Panc1 (cell line): ENCODE measurements around the gene PNLDC1.

Experiments used
- CTCF ChIP-seq: fragments of 450-650 bp; IDR thresholded peaks from 2 replicates; pipeline ENCODE4 v1.5.1; 2017; ENCODE audit warnings: mild to moderate bottlenecking
- POLR2AphosphoS5 ChIP-seq: IDR thresholded peaks from 2 replicates; pipeline ENCODE4 v1.6.1; 2012; ENCODE audit warnings: mild to moderate bottlenecking, low read depth, low read length, moderate library complexity
- REST ChIP-seq, 2 experiments: IDR thresholded peaks; 2 replicates each; pipeline ENCODE4 v1.6.1; 2011 to 2012; ENCODE audit warnings: low read depth in 2 of 2, control low read depth in 1 of 2, low read length in 1 of 2, mild to moderate bottlenecking in 1 of 2, moderate library complexity in 1 of 2; ENCODE audit not compliant: insufficient read depth in 1 of 2
- SIN3A ChIP-seq: IDR thresholded peaks from 2 replicates; pipeline ENCODE4 v1.6.1; 2012; ENCODE audit warnings: low read depth, mild to moderate bottlenecking, low read length, moderate library complexity, borderline replicate concordance; ENCODE audit not compliant: insufficient read depth

DNA sequence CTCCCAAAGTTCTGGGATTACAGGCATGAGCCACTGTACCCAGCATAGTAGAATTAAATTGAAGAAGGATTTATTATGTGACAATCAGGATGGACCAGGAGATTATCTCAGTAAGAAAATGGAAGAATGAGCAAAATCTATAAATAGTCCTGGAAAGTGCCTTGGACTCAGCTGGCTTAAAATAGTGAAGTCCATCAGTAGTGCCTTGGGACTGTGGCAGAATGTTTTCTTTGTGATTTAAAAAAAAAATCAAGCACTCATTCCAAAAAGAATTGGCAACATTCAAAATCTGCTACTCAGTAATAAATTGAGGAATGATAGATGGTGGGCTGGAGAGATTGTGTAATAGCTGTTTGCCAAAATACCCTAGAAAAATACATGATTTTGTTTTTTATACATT lies 53.7 kb downstream of the PNLDC1 start:
- TF ChIP-seq CTCF, result no peak
- no peak for TF ChIP-seq SIN3A
- no peak for TF ChIP-seq REST (IDR thresholded peaks at IDR 0.05; ENCODE audit: insufficient read depth in 1 of 2, low read depth in 2 of 2, low read length in 1 of 2)
- TF ChIP-seq POLR2AphosphoS5, result no peak
